ENCODE measurements around the gene PFKFB4. TPM values are rescaled to one million over a fixed set of nuclear protein-coding genes. Genes with fewer than 3 reads are reported as not detected.

PFKFB4 gene
- total and polyA plus RNA-seq, 2 experiments from 2014 or later, result 8.6 to 22.9 TPM

GRCh38 chr3:48553886-48554845, 2.4 kb downstream of the PFKFB4 start (continued):
- TF ChIP-seq ZNF462 (CRISPR knock-in tag; IDR thresholded peaks at IDR 0.05), result no peak
- TF ChIP-seq CREB1 (CRISPR knock-in tag; IDR thresholded peaks at IDR 0.05; ENCODE audit: low read depth), result no peak
- TF ChIP-seq STAT1 (IDR thresholded peaks at IDR 0.05; ENCODE audit: unreplicated experiment), result no peak
- no peak for TF ChIP-seq POLR2AphosphoS5 (IDR thresholded peaks at IDR 0.05; ENCODE audit: low read depth)
- no peak for TF ChIP-seq JUNB (IDR thresholded peaks at IDR 0.05; ENCODE audit: unreplicated experiment)
- no peak for TF ChIP-seq EZH2 (IDR thresholded peaks at IDR 0.05; ENCODE audit: low read depth, unreplicated experiment)

GRCh38 chr3:48553361-48553760, 3.2 kb downstream of the PFKFB4 start:
- Mint-ChIP-seq H3K36me3 (ENCODE audit: low read depth) (peaks cover 3% of the 10 kb centered on the region; the same call in 2 of the 3 replicates), H3K27me3 (ENCODE audit: insufficient read depth, low read depth, poor library complexity) (peaks cover 15% of the 10 kb centered on the region), H3K4me3 (no peak overlapping the region), H3K27ac (no peak overlapping the region), H3K9me3 (no peaks in the 10 kb centered on the region), H3K4me1 (peaks cover 26% of the 10 kb centered on the region)
- Histone ChIP-seq H3K27ac (ENCODE audit: low read depth) (no peak overlapping the region; the same call in 1 of the 2 replicates), H4K20me1 (replicated peaks; ENCODE audit: insufficient read depth) (no peaks in the 10 kb centered on the region), H3K79me2 (replicated peaks; ENCODE audit: insufficient read depth) (peaks cover 26% of the 10 kb centered on the region), H3K4me3 (no peak overlapping the region), H3K9me2 (ENCODE audit: insufficient read depth) (no peaks in the 10 kb centered on the region), H3K36me3 (ENCODE audit: insufficient read depth) (no peaks in the 10 kb centered on the region), H3K4me1 (ENCODE audit: insufficient read depth) (peaks cover 11% of the 10 kb centered on the region), H3K27me3 (ENCODE audit: insufficient read depth) (no peaks in the 10 kb centered on the region), H3K4me2 (no peak overlapping the region), H2AFZ (no peak overlapping the region), H3F3A (replicated peaks; ENCODE audit: low read depth) (peaks cover 8% of the 10 kb centered on the region)
- TF ChIP-seq ZNF114 (CRISPR knock-in tag; IDR thresholded peaks at IDR 0.05), result no peak
- no peak for TF ChIP-seq JUNB (IDR thresholded peaks at IDR 0.05; ENCODE audit: unreplicated experiment)
- TF ChIP-seq ZNF331 (CRISPR knock-in tag; IDR thresholded peaks at IDR 0.05; ENCODE audit: low read depth), result no peak
- no peak for TF ChIP-seq EZH2phosphoT487 (IDR thresholded peaks at IDR 0.05; ENCODE audit: unreplicated experiment)
- TF ChIP-seq STAT1 (IDR thresholded peaks at IDR 0.05; ENCODE audit: unreplicated experiment), result no peak
- TF ChIP-seq EZH2 (IDR thresholded peaks at IDR 0.05; ENCODE audit: low read depth, unreplicated experiment), result no peak
- ATAC-seq, result no peak
- no peak for DNase-seq (ENCODE audit: low spot score)
